HEK293 (cell line): ENCODE data around the gene AJUBA.

ENCODE experiments used
- CTCF ChIA-PET: fragments of 350-600 bp; formaldehyde crosslinking; extraction: SDS; loops from one replicate; lab custom pipeline; 2021; ENCODE audit warnings: antibody characterized with exemption; lab: Yijun Ruan, JAX
- POLR2A ChIA-PET: fragments of 300-600 bp; formaldehyde crosslinking; extraction: SDS; loops from one replicate; lab custom pipeline; 2020; ENCODE audit warnings: antibody characterized with exemption, inconsistent platforms; lab: Yijun Ruan, JAX
- H3K27ac ChIP-seq: fragments of 200-500 bp; sonication (Bioruptor generic); 2 replicates; pipeline ENCODE4 v1.5.1; 2014; ENCODE audit warnings: low read depth, low read length, control low read depth, inconsistent platforms; ENCODE audit errors: extremely low read depth
- H3K36me3 ChIP-seq, 2 experiments: fragments of 200-500 bp in 1 of 2; sonication (Bioruptor generic) in 1 of 2; 1 replicate in 1 of 2; 2 replicates in 1 of 2; pipeline ENCODE4 v1.5.1; 2014 to 2017; ENCODE audit warnings: inconsistent platforms in 2 of 2, low read length in 2 of 2; ENCODE audit not compliant: control insufficient read depth in 2 of 2, insufficient read depth in 1 of 2
- H3K4me1 ChIP-seq: fragments of 200-500 bp; sonication (Bioruptor generic); 2 replicates; pipeline ENCODE4 v1.5.1; 2014; ENCODE audit warnings: mild to moderate bottlenecking, low read length, inconsistent platforms; ENCODE audit not compliant: control insufficient read depth, insufficient read depth
- H3K4me3 ChIP-seq: 2 replicates; pipeline ENCODE4 v1.5.1; 2011; ENCODE audit warnings: low read depth, mild to moderate bottlenecking, control low read depth, low read length, moderate library complexity
- H3K9me3 ChIP-seq: fragments of 200-500 bp; sonication (Bioruptor generic); 2 replicates; pipeline ENCODE4 v1.5.1; 2014; ENCODE audit warnings: low read depth, low read length, inconsistent platforms; ENCODE audit not compliant: control insufficient read depth, insufficient read depth
- HOXA7 ChIP-seq: sonication (generic); formaldehyde crosslinking; IDR thresholded peaks from 2 replicates; pipeline ENCODE4 v1.8.1; 2022; ENCODE audit warnings: missing genetic modification reagents, borderline replicate concordance
- SP3 ChIP-seq: fragments of 450-650 bp; formaldehyde crosslinking; IDR thresholded peaks from 2 replicates; pipeline ENCODE4 v1.5.1; 2016; ENCODE audit warnings: missing biosample characterization, missing genetic modification characterization
- ZNF132 ChIP-seq: fragments of 450-650 bp; formaldehyde crosslinking; IDR thresholded peaks from 2 replicates; pipeline ENCODE4 v1.5.1; 2017; ENCODE audit warnings: missing biosample characterization, missing genetic modification characterization, borderline replicate concordance
- ZNF157 ChIP-seq: fragments of 450-650 bp; formaldehyde crosslinking; IDR thresholded peaks from 2 replicates; pipeline ENCODE4 v1.5.1; 2016; ENCODE audit warnings: missing biosample characterization, missing genetic modification characterization
- ZNF211 ChIP-seq: fragments of 450-650 bp; formaldehyde crosslinking; IDR thresholded peaks from 2 replicates; pipeline ENCODE4 v1.5.1; 2016; ENCODE audit warnings: low read depth, missing biosample characterization, missing genetic modification characterization
- ZNF473 ChIP-seq: fragments of 450-650 bp; formaldehyde crosslinking; IDR thresholded peaks from 2 replicates; pipeline ENCODE4 v1.5.1; 2017; ENCODE audit warnings: missing biosample characterization, missing genetic modification characterization
- ZNF701 ChIP-seq: fragments of 450-650 bp; formaldehyde crosslinking; IDR thresholded peaks from 2 replicates; pipeline ENCODE4 v1.5.1; 2016; ENCODE audit warnings: missing biosample characterization, missing genetic modification characterization
- ZNF707 ChIP-seq: fragments of 450-650 bp; formaldehyde crosslinking; IDR thresholded peaks from 2 replicates; pipeline ENCODE4 v1.5.1; 2016; ENCODE audit warnings: missing biosample characterization, missing genetic modification characterization
- ZNF792 ChIP-seq: fragments of 450-650 bp; formaldehyde crosslinking; IDR thresholded peaks from 2 replicates; pipeline ENCODE4 v1.5.1; 2016; ENCODE audit warnings: missing biosample characterization, missing genetic modification characterization
- ZNF830 ChIP-seq: fragments of 450-650 bp; IDR thresholded peaks from 2 replicates; pipeline ENCODE4 v1.5.0; 2018; ENCODE audit warnings: missing biosample characterization, missing genetic modification characterization, low read depth, mild to moderate bottlenecking, moderate library complexity

Gene AJUBA

DNA sequence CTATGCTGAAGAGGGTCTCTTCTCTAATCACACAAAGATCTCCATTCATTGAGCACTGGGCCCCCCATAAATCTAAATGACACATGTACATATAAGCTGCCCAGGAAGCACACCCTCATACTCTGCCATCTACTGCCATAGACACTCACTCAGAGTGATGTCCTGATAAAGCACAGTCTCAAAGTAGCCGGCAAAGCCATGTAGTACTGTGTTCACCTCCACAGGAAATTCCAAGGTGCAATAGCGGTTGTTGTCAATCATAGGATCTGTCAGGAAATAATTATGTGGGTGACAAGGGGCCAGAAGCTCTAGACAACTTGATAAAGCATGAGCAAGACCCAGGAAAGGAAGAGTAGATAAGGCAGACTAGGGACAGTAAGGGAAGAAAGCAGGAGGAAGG, 60.1 kb downstream of the AJUBA start:
- 0 out of 2 replicates have a peak overlapping the region, but pooled peaks have one; percentile 7 for H3K27ac ChIP-seq
- TF ChIP-seq HOXA7 (CRISPR knock-in tag) (no peak), ZNF473 (no peak), ZNF707 (tag by site-specific recombination) (no peak), ZNF701 (tag by site-specific recombination) (no peak), ZNF792 (tag by site-specific recombination) (no peak), ZNF157 (tag by site-specific recombination) (no peak), ZNF830 (tag by site-specific recombination) (no peak), ZNF132 (tag by site-specific recombination) (no peak), ZNF211 (tag by site-specific recombination) (no peak), SP3 (tag by site-specific recombination) (no peak)
- ChIA-PET CTCF (no interaction called here), POLR2A (no interaction called here)
- H3K4me3 ChIP-seq = no peak overlapping the region
- H3K9me3 ChIP-seq = no peaks in the 10 kb centered on the region
- H3K36me3 ChIP-seq = peaks cover 53 to 74% of the 10 kb centered on the region in 2 experiments
- H3K4me1 ChIP-seq = peaks cover 5% of the 10 kb centered on the region; the same call in 1 of the 2 replicates
